K562 (cell line): ENCODE data around the gene TCF25. TPM values are rescaled to one million over a fixed set of nuclear protein-coding genes. Genes with fewer than 3 reads are reported as not detected.
A peak's percentile ranks its signal among the peaks of the same experiment; 100 is the strongest.

ENCODE experiments used
- BRD9 ChIP-seq: fragments of 450-650 bp; IDR thresholded peaks from 2 replicates; pipeline ENCODE4 v1.6.1; 2018; ENCODE audit warnings: low read depth; ENCODE audit not compliant: partially characterized antibody
- C11orf30 ChIP-seq: fragments of 450-650 bp; IDR thresholded peaks from 2 replicates; pipeline ENCODE4 v1.6.1; 2016; ENCODE audit warnings: low read depth, mild to moderate bottlenecking
- CBFA2T3 ChIP-seq: fragments of 450-650 bp; IDR thresholded peaks from 2 replicates; pipeline ENCODE4 v1.6.1; 2017
- FOS ChIP-seq: IDR thresholded peaks from 3 replicates; pipeline ENCODE4 v1.6.1; 2011; ENCODE audit not compliant: insufficient read length; ENCODE audit errors: extremely low read depth
- HDAC8 ChIP-seq: fragments of 450-650 bp; IDR thresholded peaks from 2 replicates; pipeline ENCODE4 v1.6.1; 2016; ENCODE audit warnings: mild to moderate bottlenecking, missing genetic modification characterization, moderate library complexity, missing compliant biosample characterization
- HLTF ChIP-seq: fragments of 450-650 bp; IDR thresholded peaks from 2 replicates; pipeline ENCODE4 v1.6.1; 2016
- KLF13 ChIP-seq: fragments of 450-650 bp; IDR thresholded peaks from 2 replicates; pipeline ENCODE4 v1.6.1; 2016; ENCODE audit warnings: missing genetic modification characterization, low read depth, mild to moderate bottlenecking, missing compliant biosample characterization, moderate library complexity, borderline replicate concordance
- MCM3 ChIP-seq: fragments of 450-650 bp; IDR thresholded peaks from 2 replicates; pipeline ENCODE4 v1.6.1; 2016
- NCOA2 ChIP-seq, 2 experiments: fragments of 450-650 bp; IDR thresholded peaks; 2 replicates each; pipeline ENCODE4 v1.6.1; 2018; ENCODE audit warnings: mild to moderate bottlenecking in 2 of 2, moderate library complexity in 1 of 2; ENCODE audit not compliant: partially characterized antibody in 2 of 2
- OTX1 ChIP-seq: fragments of 450-650 bp; formaldehyde crosslinking; IDR thresholded peaks from 2 replicates; pipeline ENCODE4 v1.4.0; 2022; ENCODE audit warnings: mild to moderate bottlenecking
- SAFB ChIP-seq: fragments of 200-400 bp; formaldehyde crosslinking; IDR thresholded peaks from 2 replicates; pipeline ENCODE4 v1.6.1; 2017; ENCODE audit warnings: low read depth, low read length, borderline replicate concordance
- SPI1 ChIP-seq: IDR thresholded peaks from 2 replicates; pipeline ENCODE4 v1.6.1; 2011; ENCODE audit warnings: low read depth, low read length, control low read depth, borderline replicate concordance
- TBP ChIP-seq: optimal IDR thresholded peaks from 2 replicates; pipeline ENCODE3; 2011; ENCODE audit warnings: low read depth, low read length, improper control_type of control experiment
- TOE1 ChIP-seq, 2 experiments: fragments of 450-650 bp in 1 of 2; sonication (generic) in 1 of 2; formaldehyde crosslinking in 1 of 2; IDR thresholded peaks; 2 replicates each; pipeline versions ENCODE4 v1.7.1 to v1.8.0; 2016 to 2022; ENCODE audit warnings: borderline replicate concordance in 2 of 2, mild to moderate bottlenecking in 2 of 2, antibody characterized with exemption in 1 of 2, inconsistent platforms in 1 of 2, low read depth in 1 of 2, missing genetic modification reagents in 1 of 2, moderate library complexity in 1 of 2
- TRIM28 ChIP-seq: fragments of 450-650 bp; IDR thresholded peaks from 2 replicates; pipeline ENCODE4 v1.6.1; 2017
- ZFPM2 ChIP-seq: fragments of 250-450 bp; sonication (Bioruptor Pico); IDR thresholded peaks from 2 replicates; pipeline ENCODE4 v1.5.1; 2022; ENCODE audit warnings: mild to moderate bottlenecking
- ZFX ChIP-seq: sonication (generic); formaldehyde crosslinking; IDR thresholded peaks from 2 replicates; pipeline ENCODE4 v1.8.0; 2022; ENCODE audit warnings: mild to moderate bottlenecking, missing genetic modification reagents, moderate library complexity
- ZNF384 ChIP-seq: IDR thresholded peaks from 2 replicates; pipeline ENCODE4 v1.6.1; 2012; ENCODE audit warnings: low read depth, low read length, improper control_type of control experiment
- ZNF830 ChIP-seq: fragments of 250-450 bp; sonication (Bioruptor Pico); IDR thresholded peaks from 2 replicates; pipeline ENCODE4 v1.5.0; 2021; ENCODE audit warnings: mild to moderate bottlenecking
- polyA plus RNA-seq, 8 experiments: library from polyadenylated mRNA; depleted of rRNA in 4 of 8; stranded (reverse) in 5 of 8; unstranded in 3 of 8; fragments of >200 nt; fragmentation: Nextera tagmentation in 2 of 8; fragmentation: Illumina TruSeq in 1 of 8; extraction: Ambion mirVana in 2 of 8; extraction: Trizol in 1 of 8; gene quantifications; 2 replicates each; pipeline versions ENCODE4 v1.2.1 to v1.2.3, GENCODE V29; 2011 to 2014; ENCODE audit warnings: inconsistent platforms in 1 of 8, missing spikeins in 1 of 8
- total RNA-seq, 7 experiments: library from RNA; depleted of rRNA in 6 of 7; stranded (reverse); fragments of >200 nt in 6 of 7; fragmentation: Illumina TruSeq in 2 of 7; extraction: Trizol in 2 of 7; gene quantifications; 2 replicates each; pipeline versions ENCODE4 v1.2.1 to v1.2.3, GENCODE V29; 2011 to 2021; ENCODE audit warnings: low replicate concordance in 1 of 7
- TF ChIP-seq, protein P1 (sequence below): fragments of 450-650 bp; IDR thresholded peaks from 2 replicates; pipeline ENCODE4 v1.6.1; 2014; ENCODE audit warnings: low read depth, mild to moderate bottlenecking, moderate library complexity, borderline replicate concordance
- TF ChIP-seq, protein P2 (sequence below): fragments of 150-350 bp; conservative IDR thresholded peaks from 2 replicates; pipeline ENCODE4 v1.6.1; 2014; ENCODE audit warnings: low read length
- TF ChIP-seq, protein P3 (sequence below): fragments of 250-450 bp; sonication (Bioruptor Pico); IDR thresholded peaks from 2 replicates; pipeline ENCODE4 v1.8.0; 2021; ENCODE audit warnings: moderate library complexity, mild to moderate bottlenecking, inconsistent platforms
- TF ChIP-seq, protein P4 (sequence below): fragments of 250-450 bp; sonication (Bioruptor Pico); IDR thresholded peaks from 2 replicates; pipeline ENCODE4 v1.9.0; 2021; ENCODE audit warnings: mild to moderate bottlenecking

TCF25 gene
- total and polyA plus RNA-seq, 9 of the 15 experiments (the other 6 are each of a cell fraction or from before 2014, with no cell fraction given): 9.0 to 154 (median 83.8) TPM

DNA sequence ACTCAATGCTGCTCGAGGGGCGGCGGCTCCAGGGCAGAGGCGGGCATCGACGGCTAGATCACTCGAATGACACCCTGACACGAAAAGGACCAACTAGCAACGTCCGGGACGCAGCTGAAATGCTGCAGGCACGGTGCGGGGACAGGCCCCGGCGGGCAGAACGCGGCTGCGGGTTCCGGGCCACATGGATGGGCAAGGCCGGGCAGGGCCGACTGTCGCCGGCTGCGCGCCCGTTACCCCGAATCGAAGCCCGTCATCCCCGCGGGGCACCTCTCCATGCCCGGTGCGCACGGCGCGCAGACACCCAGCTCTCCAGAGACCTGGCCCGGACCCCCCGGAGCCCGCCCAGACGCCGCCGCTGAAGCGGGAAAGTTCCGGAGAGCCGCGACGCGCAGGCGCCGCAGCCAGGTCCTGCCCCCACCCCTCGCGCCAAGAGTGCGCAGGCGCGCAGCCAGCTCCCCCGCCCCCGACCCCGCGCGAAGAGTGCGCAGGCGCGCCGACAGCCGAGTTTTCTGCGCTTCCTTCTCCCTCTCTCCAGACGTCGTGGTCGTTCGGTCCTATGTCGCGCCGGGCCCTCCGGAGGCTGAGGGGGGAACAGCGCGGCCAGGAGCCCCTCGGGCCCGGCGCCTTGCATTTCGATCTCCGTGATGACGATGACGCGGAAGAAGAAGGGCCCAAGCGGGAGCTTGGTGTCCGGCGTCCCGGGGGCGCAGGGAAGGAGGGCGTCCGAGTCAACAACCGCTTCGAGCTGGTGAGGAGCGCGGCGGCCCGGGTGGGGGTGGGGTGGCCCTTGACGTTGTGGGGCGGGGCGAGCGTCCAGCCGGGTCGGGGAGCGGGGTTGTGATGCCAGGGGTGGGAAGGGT lies at the start of gene TCF25 (continued):
- TF ChIP-seq, protein P1, sequence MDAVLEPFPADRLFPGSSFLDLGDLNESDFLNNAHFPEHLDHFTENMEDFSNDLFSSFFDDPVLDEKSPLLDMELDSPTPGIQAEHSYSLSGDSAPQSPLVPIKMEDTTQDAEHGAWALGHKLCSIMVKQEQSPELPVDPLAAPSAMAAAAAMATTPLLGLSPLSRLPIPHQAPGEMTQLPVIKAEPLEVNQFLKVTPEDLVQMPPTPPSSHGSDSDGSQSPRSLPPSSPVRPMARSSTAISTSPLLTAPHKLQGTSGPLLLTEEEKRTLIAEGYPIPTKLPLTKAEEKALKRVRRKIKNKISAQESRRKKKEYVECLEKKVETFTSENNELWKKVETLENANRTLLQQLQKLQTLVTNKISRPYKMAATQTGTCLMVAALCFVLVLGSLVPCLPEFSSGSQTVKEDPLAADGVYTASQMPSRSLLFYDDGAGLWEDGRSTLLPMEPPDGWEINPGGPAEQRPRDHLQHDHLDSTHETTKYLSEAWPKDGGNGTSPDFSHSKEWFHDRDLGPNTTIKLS: peak; percentile 58; the same call in 1 of the 2 replicates
- TF ChIP-seq ZFPM2 (CRISPR knock-in tag) (no peak), OTX1 (no peak), C11orf30 (no peak), ZNF830 (CRISPR knock-in tag) (peak; percentile 56; the same call in 1 of the 2 replicates), CBFA2T3 (no peak), HDAC8 (peak; percentile 80; the same call in 1 of the 2 replicates), FOS (no peak), BRD9 (no peak), KLF13 (tag) (peak; percentile 72), NCOA2 (IDR thresholded peaks at IDR 0.05; ENCODE audit: partially characterized antibody in 2 of 2) (no peak), ZFX (peak; percentile 98), SPI1 (no peak), TOE1 (IDR thresholded peaks at IDR 0.05; ENCODE audit: borderline replicate concordance) (0 out of 2 replicates have a peak, but pooled peaks have one; percentile 18), TOE1 (CRISPR knock-in tag; IDR thresholded peaks at IDR 0.05; ENCODE audit: borderline replicate concordance, low read depth) (no peak), ZNF384 (no peak), TBP (peak; percentile 53), HLTF (0 out of 2 replicates have a peak, but pooled peaks have one; percentile 16), MCM3 (no peak), SAFB (no peak), TRIM28 (0 out of 2 replicates have a peak, but pooled peaks have one; percentile 29)
- TF ChIP-seq, protein P2, sequence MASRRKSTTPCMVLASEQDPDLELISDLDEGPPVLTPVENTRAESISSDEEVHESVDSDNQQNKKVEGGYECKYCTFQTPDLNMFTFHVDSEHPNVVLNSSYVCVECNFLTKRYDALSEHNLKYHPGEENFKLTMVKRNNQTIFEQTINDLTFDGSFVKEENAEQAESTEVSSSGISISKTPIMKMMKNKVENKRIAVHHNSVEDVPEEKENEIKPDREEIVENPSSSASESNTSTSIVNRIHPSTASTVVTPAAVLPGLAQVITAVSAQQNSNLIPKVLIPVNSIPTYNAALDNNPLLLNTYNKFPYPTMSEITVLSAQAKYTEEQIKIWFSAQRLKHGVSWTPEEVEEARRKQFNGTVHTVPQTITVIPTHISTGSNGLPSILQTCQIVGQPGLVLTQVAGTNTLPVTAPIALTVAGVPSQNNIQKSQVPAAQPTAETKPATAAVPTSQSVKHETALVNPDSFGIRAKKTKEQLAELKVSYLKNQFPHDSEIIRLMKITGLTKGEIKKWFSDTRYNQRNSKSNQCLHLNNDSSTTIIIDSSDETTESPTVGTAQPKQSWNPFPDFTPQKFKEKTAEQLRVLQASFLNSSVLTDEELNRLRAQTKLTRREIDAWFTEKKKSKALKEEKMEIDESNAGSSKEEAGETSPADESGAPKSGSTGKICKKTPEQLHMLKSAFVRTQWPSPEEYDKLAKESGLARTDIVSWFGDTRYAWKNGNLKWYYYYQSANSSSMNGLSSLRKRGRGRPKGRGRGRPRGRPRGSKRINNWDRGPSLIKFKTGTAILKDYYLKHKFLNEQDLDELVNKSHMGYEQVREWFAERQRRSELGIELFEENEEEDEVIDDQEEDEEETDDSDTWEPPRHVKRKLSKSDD: no peak
- TF ChIP-seq, protein P3, sequence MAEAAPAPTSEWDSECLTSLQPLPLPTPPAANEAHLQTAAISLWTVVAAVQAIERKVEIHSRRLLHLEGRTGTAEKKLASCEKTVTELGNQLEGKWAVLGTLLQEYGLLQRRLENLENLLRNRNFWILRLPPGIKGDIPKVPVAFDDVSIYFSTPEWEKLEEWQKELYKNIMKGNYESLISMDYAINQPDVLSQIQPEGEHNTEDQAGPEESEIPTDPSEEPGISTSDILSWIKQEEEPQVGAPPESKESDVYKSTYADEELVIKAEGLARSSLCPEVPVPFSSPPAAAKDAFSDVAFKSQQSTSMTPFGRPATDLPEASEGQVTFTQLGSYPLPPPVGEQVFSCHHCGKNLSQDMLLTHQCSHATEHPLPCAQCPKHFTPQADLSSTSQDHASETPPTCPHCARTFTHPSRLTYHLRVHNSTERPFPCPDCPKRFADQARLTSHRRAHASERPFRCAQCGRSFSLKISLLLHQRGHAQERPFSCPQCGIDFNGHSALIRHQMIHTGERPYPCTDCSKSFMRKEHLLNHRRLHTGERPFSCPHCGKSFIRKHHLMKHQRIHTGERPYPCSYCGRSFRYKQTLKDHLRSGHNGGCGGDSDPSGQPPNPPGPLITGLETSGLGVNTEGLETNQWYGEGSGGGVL (CRISPR knock-in tag): no peak
- TF ChIP-seq, protein P4, sequence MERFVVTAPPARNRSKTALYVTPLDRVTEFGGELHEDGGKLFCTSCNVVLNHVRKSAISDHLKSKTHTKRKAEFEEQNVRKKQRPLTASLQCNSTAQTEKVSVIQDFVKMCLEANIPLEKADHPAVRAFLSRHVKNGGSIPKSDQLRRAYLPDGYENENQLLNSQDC (CRISPR knock-in tag): no peak
